ENCODE data around the gene ALG2. TPM values are rescaled to one million over a fixed set of nuclear protein-coding genes. Genes with fewer than 3 reads are reported as not detected.
A peak's percentile ranks its signal among the peaks of the same experiment; 100 is the strongest.

Gene ALG2
- total and polyA plus RNA-seq, 9 of the 15 experiments (the other 6 are each of a cell fraction or from before 2014, with no cell fraction given) = 4.9 to 41.9 (median 20.2) TPM

DNA sequence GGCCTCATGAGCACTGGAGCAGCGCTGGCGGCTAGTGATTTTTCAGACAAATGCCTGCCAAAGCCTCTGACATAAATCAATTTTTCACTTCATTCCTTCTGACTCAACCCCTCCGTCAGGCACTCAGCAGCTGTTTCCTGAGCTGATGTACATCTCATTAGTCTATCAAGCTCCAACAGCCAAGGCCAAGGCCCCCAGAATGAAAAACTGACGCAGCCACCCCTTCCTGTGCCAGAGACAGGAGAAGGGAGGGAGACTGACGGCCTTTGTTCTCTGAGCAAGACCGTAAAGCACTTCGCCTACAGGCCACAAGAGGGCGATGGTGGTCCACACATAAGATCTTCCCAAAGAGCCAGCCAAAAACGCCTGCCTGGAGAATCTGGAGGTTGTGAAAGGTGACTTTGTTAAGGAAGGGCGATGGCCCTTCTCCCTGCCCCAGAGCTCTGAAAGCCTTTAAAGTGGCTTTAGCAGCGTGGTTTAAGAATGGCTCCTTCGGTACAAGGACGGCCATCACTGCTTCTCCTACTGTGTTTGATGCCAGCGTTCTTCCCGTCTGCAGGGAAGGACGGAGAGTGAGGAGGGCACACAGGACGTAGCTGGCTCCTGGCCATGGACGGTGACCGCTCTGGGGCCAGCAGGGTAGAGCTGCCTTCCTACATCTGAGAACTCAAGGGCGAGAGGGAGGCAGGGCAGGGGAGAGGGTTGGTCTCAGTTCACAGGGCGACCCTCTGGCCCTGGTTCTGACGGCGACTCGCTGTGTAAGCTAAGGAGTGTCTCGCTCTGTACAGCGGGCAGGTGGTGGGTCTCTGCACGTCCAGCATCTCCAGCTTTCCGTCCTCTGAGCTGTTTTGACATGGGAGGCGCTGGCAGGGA is 37.0 kb downstream of the ALG2 start (continued):
- TF ChIP-seq ZNF436 (CRISPR knock-in tag; IDR thresholded peaks at IDR 0.05) (no peak), ARHGAP35 (IDR thresholded peaks at IDR 0.05; ENCODE audit: partially characterized antibody) (no peak), ZNF124 (CRISPR knock-in tag; IDR thresholded peaks at IDR 0.05) (no peak), TBP (optimal IDR thresholded peaks at IDR 0.05; ENCODE audit: low read depth, low read length) (peak; percentile 17), KDM5B (IDR thresholded peaks at IDR 0.05; ENCODE audit: insufficient replicate concordance, low read depth, low read length) (no peak), ATF7 (IDR thresholded peaks at IDR 0.05) (no peak), CREM (IDR thresholded peaks at IDR 0.05; ENCODE audit: low read depth) (0 out of 2 replicates have a peak, but pooled peaks have one; percentile 31), HCFC1 (IDR thresholded peaks at IDR 0.05; ENCODE audit: low read depth, low read length) (no peak), NFIC (IDR thresholded peaks at IDR 0.05) (peak; percentile 37; the same call in 1 of the 2 replicates), SMAD1 (IDR thresholded peaks at IDR 0.05; ENCODE audit: low read depth, low read length, partially characterized antibody) (no peak), PYGO2 (tag; IDR thresholded peaks at IDR 0.05) (no peak), RBM25 (IDR thresholded peaks at IDR 0.05; ENCODE audit: low read depth, low read length, severe bottlenecking) (no peak), TARDBP (IDR thresholded peaks at IDR 0.05) (no peak), MEIS2 (IDR thresholded peaks at IDR 0.05; ENCODE audit: partially characterized antibody) (peak; percentile 40), SNIP1 (IDR thresholded peaks at IDR 0.05; ENCODE audit: low read depth) (no peak), PHF21A (IDR thresholded peaks at IDR 0.05; ENCODE audit: borderline replicate concordance, low read depth) (no peak), ZNF75A (CRISPR knock-in tag; IDR thresholded peaks at IDR 0.05) (no peak), FOXK1 (CRISPR knock-in tag; IDR thresholded peaks at IDR 0.05; ENCODE audit: borderline replicate concordance) (no peak), PHF8 (IDR thresholded peaks at IDR 0.05; ENCODE audit: borderline replicate concordance, low read length) (no peak), PTRF (tag; IDR thresholded peaks at IDR 0.05) (no peak), ZBED1 (IDR thresholded peaks at IDR 0.05) (no peak), NRF1 (conservative IDR thresholded peaks at IDR 0.05 in 1 of 2, IDR thresholded peaks at IDR 0.05 in 1 of 2) (no peak), FOXP1 (CRISPR knock-in tag; IDR thresholded peaks at IDR 0.05) (no peak), ZNF316 (IDR thresholded peaks at IDR 0.05) (no peak), HNRNPK (IDR thresholded peaks at IDR 0.05; ENCODE audit: low read depth, low read length, poor library complexity, severe bottlenecking) (no peak), SNRNP70 (optimal IDR thresholded peaks at IDR 0.05; ENCODE audit: low read depth, low read length) (no peak), GMEB1 (CRISPR knock-in tag; IDR thresholded peaks at IDR 0.05) (no peak), NFYB (IDR thresholded peaks at IDR 0.05; ENCODE audit: extremely low read depth, insufficient read length) (no peak), TRIM24 (IDR thresholded peaks at IDR 0.05) (no peak)
- TF ChIP-seq, protein P1, sequence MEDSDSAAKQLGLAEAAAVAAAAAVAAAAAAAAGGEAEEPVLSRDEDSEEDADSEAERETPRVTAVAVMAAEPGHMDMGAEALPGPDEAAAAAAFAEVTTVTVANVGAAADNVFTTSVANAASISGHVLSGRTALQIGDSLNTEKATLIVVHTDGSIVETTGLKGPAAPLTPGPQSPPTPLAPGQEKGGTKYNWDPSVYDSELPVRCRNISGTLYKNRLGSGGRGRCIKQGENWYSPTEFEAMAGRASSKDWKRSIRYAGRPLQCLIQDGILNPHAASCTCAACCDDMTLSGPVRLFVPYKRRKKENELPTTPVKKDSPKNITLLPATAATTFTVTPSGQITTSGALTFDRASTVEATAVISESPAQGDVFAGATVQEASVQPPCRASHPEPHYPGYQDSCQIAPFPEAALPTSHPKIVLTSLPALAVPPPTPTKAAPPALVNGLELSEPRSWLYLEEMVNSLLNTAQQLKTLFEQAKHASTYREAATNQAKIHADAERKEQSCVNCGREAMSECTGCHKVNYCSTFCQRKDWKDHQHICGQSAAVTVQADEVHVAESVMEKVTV (CRISPR knock-in tag; IDR thresholded peaks at IDR 0.05) = peak; percentile 66
